Esophagus (tissue), 2 donors: Measurements from ENCODE around the gene ANAPC7. TPM values are rescaled to one million over a fixed set of nuclear protein-coding genes. Genes with fewer than 3 reads are reported as not detected.
"Not testable (repeated sequence)": the region's sequence is repeated elsewhere in the genome, so short reads cannot be mapped to it uniquely, and the experiment has no call there.

ENCODE experiments used
- H3K27ac ChIP-seq, 2 donors: one replicate each; pipeline ENCODE4 v1.5.1; 2013; ENCODE audit warnings: low read depth in 2 of 2, mild to moderate bottlenecking in 2 of 2, inconsistent platforms in 1 of 2, low read length in 1 of 2, moderate library complexity in 1 of 2
- H3K27me3 ChIP-seq, 2 donors: one replicate each; pipeline ENCODE4 v1.6.1; 2013; ENCODE audit warnings: low read length in 2 of 2, control low read depth in 1 of 2, mild to moderate bottlenecking in 1 of 2; ENCODE audit not compliant: insufficient read depth in 2 of 2, control insufficient read depth in 1 of 2
- H3K36me3 ChIP-seq, 2 donors: one replicate each; pipeline ENCODE4 v1.6.1; 2013; ENCODE audit warnings: low read length in 1 of 2; ENCODE audit not compliant: control insufficient read depth in 2 of 2, insufficient read depth in 2 of 2
- H3K4me1 ChIP-seq, 2 donors: one replicate each; pipeline ENCODE4 v1.6.1; 2013; ENCODE audit warnings: low read length in 1 of 2; ENCODE audit not compliant: control insufficient read depth in 2 of 2, insufficient read depth in 2 of 2
- H3K4me3 ChIP-seq, 2 donors: one replicate each; pipeline ENCODE4 v1.5.1; 2013; ENCODE audit warnings: low read length in 2 of 2, mild to moderate bottlenecking in 2 of 2, low read depth in 1 of 2, moderate library complexity in 1 of 2
- H3K9me3 ChIP-seq, 2 donors: one replicate each; pipeline ENCODE4 v1.6.1; 2013; ENCODE audit warnings: mild to moderate bottlenecking in 2 of 2, low read depth in 1 of 2, low read length in 1 of 2, moderate library complexity in 1 of 2; ENCODE audit not compliant: control insufficient read depth in 2 of 2, insufficient read depth in 1 of 2
- WGBS, 2 donors: extraction: QIAGEN DNeasy Blood & Tissue Kit; methylation state at CpG; one replicate each; pipeline ENCODE4 v1.1.7; 2013; 5-methylcytosine and 5-hydroxymethylcytosine counted together
- polyA plus RNA-seq, 2 donors: library from polyadenylated mRNA; stranded (reverse); fragments of 200-250 nt; gene quantifications; one replicate each; pipeline ENCODE4 v1.2.3, GENCODE V29; 2013
- donor health status: healthy with polysubstance abuse.
- donor health status: Bipolar disorder and iron deficiency.

ANAPC7 gene
- polyA plus RNA-seq, 2 donors = 49.6 to 75.8 TPM

DNA sequence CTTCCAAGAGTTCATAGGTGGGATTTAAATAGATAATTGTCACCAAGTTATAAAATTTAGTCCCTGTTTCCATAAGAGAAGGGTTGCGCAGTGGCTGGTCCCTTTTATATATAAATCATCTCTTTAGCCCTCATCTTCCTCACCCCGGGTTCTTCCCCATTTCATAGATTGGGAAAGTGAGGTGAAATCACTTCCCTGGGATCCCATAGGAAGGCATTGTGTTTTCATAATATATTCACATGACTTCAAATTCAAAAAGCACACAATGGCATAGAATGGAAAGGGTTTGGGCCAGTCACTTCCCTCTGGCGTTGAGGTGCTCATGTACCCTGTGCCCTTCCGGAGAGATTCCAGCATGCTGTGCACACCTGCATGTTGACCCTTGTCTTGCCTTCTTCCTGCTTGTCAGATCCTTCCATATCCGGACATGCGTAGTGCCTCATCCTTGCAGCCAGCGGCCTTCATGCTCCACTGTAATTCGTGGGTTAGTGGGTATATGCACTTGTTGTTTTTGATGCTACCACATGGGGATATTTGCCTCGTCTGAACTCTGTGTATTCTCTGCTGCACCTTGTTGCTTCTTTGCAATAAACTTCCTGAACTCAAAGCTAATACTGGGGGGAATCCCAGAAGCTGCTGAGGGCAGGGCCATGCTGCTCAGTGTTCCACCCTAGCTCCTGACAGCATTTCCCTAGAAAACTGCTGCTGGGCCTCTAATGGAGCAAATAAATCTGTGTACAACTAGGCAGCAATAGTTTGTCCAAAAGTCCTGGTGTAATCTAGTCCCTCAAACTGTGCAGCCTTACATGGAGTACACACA lies 59.6 kb downstream of the ANAPC7 start:
- Histone ChIP-seq H3K4me3 (no peak overlapping the region), H3K27ac (peak overlapping the region; percentile 87 to 94), H3K27me3 (no peaks in the 10 kb centered on the region), H3K9me3 (peaks cover 0 to 3% of the 10 kb centered on the region in 2 donors), H3K36me3 (peaks cover 23 to 47% of the 10 kb centered on the region in 2 donors), H3K4me1 (peaks cover 2 to 29% of the 10 kb centered on the region in 2 donors)
- WGBS, 2 donors = 79 to 80% methylated on average over 9 of the region's 9 CpGs

DNA sequence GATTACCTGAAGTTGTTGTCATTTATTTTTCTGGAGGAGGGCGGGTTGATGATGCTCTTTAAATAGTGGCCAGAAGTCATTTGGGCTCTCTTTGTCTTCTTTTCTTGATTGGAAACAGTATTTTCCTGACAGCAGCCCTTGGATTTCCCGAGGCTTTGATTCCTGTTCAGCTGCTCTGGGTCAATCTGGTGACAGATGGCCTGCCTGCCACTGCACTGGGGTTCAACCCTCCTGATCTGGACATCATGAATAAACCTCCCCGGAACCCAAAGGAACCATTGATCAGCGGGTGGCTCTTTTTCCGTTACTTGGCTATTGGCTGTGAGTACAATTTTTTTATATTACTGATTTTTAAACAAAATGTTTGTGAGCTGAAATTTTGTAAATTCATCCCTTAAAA lies 60.4 kb downstream of the ANAPC7 start:
- H3K27ac ChIP-seq = peak overlapping the region; percentile 48 to 87
- 82 to 90% methylated on average over 5 of the region's 5 CpGs for WGBS, 2 donors
- no peaks in the 10 kb centered on the region for H3K27me3 ChIP-seq
- H3K4me3 ChIP-seq = no peak overlapping the region
- H3K9me3 ChIP-seq = peaks cover 0 to 3% of the 10 kb centered on the region in 2 donors
- peaks cover 0 to 28% of the 10 kb centered on the region in 2 donors for H3K4me1 ChIP-seq
- H3K36me3 ChIP-seq = peaks cover 19 to 44% of the 10 kb centered on the region in 2 donors

DNA sequence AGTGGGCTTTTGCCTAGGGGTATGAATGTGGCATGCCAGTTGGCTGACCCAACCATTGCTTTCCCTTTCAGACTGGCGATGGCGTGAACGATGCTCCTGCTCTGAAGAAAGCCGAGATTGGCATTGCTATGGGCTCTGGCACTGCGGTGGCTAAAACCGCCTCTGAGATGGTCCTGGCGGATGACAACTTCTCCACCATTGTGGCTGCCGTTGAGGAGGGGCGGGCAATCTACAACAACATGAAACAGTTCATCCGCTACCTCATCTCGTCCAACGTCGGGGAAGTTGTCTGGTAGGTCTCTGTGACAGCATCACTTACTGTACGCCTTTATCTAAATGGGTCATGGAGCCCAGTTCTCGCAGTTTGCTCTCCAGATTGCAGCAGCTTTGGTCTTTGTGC lies 61.4 kb downstream of the ANAPC7 start:
- H3K27me3 ChIP-seq = no peaks in the 10 kb centered on the region
- peaks cover 0 to 26% of the 10 kb centered on the region in 2 donors for H3K4me1 ChIP-seq
- H3K9me3 ChIP-seq = peaks cover 0 to 3% of the 10 kb centered on the region in 2 donors
- no peak overlapping the region for H3K4me3 ChIP-seq
- peak overlapping the region; percentile 50 to 71 for H3K27ac ChIP-seq
- H3K36me3 ChIP-seq = peaks cover 16 to 41% of the 10 kb centered on the region in 2 donors
- 91% methylated on average over 15 of the region's 15 CpGs for whole genome bisulfite sequencing, 2 donors

DNA sequence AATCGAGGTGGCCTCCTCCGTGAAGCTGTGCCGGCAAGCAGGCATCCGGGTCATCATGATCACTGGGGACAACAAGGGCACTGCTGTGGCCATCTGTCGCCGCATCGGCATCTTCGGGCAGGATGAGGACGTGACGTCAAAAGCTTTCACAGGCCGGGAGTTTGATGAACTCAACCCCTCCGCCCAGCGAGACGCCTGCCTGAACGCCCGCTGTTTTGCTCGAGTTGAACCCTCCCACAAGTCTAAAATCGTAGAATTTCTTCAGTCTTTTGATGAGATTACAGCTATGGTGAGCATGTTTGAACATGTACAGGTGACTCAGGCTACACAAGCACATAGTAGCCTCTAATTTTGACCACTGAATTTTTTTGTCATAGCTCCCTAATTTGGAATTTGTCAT lies 62.8 kb downstream of the ANAPC7 start:
- H3K4me1 ChIP-seq = peaks cover 0 to 24% of the 10 kb centered on the region in 2 donors
- WGBS, 2 donors = 76 to 81% methylated on average over 18 of the region's 18 CpGs
- H3K27ac ChIP-seq = peak overlapping the region; percentile 61 to 79
- no peaks in the 10 kb centered on the region for H3K27me3 ChIP-seq
- H3K9me3 ChIP-seq = no peaks in the 10 kb centered on the region
- H3K36me3 ChIP-seq = peaks cover 20 to 43% of the 10 kb centered on the region in 2 donors
- no peak overlapping the region for H3K4me3 ChIP-seq

DNA sequence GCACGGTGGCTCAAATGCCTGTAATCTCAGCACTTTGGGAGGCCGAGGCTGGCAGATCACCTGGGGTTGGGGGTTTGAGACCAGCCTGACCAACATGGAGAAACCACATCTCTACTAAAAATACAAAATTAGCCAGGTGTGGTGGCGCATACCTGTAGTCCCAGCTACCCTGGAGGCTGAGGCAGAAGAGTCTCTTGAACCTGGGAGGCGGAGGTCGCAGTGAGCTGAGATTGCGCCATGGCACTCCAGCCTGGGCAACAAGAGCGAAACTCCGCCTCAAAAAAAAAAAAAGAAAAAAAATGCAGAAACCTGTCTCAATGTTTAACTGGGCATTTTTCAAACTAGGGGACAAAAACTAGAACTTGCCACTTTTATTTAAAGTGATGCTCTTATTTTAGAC lies 63.2 kb downstream of the ANAPC7 start:
- Histone ChIP-seq H3K27ac (peak overlapping the region; percentile 61 to 79), H3K36me3 (peaks cover 23 to 45% of the 10 kb centered on the region in 2 donors), H3K4me1 (peaks cover 0 to 23% of the 10 kb centered on the region in 2 donors)
- H3K9me3 ChIP-seq, H3K27me3 ChIP-seq, H3K4me3 ChIP-seq: not testable (repeated sequence)
- WGBS, 2 donors = 89 to 93% methylated on average over 8 of the region's 8 CpGs

DNA sequence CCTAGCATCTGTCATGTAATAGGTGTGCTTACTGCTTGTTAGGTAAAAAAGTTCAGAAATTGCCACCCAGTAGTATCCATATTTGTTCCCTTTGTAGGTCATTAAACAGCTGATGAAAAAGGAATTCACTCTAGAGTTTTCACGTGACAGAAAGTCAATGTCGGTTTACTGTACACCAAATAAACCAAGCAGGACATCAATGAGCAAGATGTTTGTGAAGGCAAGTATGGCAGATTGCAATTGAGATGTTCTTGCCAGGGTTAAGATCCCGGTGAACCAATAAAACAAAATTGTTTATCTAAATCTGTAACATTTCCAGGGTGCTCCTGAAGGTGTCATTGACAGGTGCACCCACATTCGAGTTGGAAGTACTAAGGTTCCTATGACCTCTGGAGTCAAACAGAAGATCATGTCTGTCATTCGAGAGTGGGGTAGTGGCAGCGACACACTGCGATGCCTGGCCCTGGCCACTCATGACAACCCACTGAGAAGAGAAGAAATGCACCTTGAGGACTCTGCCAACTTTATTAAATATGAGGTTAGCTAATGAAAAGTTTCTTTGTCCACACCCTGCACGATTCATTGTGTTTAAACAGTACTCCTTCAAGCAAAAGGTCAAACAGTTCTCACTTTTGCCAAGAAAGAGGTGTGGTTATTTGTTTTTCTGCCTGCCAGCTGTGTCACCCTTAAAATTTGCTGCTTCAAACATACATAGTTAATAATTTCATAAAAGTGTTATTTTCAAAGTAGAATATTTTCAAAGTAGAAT lies 64.1 kb downstream of the ANAPC7 start:
- H3K4me1 ChIP-seq = peaks cover 0 to 19% of the 10 kb centered on the region in 2 donors
- H3K36me3 ChIP-seq = peaks cover 29 to 46% of the 10 kb centered on the region in 2 donors
- WGBS, 2 donors = 41 to 47% methylated on average over 8 of the region's 8 CpGs
- no peaks in the 10 kb centered on the region for H3K27me3 ChIP-seq
- H3K4me3 ChIP-seq = no peak overlapping the region
- H3K27ac ChIP-seq = peak overlapping the region; percentile 76 to 92
- H3K9me3 ChIP-seq = no peaks in the 10 kb centered on the region

DNA sequence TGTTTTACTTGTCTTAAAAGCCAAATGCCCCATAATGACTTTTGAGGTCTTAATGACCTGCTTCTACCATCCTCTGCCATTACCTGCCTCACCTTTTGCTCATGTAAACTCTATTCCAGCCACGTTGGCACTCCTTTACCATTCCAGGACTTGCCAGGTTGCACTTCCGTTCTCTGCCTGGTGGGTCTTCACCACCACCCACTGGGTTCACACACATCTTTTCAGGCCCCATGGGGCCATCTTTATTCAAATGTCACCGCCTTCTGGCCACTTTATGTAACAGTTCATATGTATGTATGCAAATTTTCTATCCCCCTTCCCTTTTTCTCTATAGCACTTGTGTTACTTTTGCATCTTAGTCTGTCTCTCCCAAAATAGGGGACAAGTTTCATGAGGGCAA lies 64.8 kb downstream of the ANAPC7 start:
- H3K4me1 ChIP-seq = peaks cover 0 to 17% of the 10 kb centered on the region in 2 donors
- H3K27me3 ChIP-seq = no peaks in the 10 kb centered on the region
- H3K36me3 ChIP-seq = peaks cover 27 to 46% of the 10 kb centered on the region in 2 donors
- H3K4me3 ChIP-seq = no peak overlapping the region
- 76 to 81% methylated on average over 3 of the region's 3 CpGs for WGBS, 2 donors
- H3K9me3 ChIP-seq = no peaks in the 10 kb centered on the region
- H3K27ac ChIP-seq = peak overlapping the region; percentile 76

DNA sequence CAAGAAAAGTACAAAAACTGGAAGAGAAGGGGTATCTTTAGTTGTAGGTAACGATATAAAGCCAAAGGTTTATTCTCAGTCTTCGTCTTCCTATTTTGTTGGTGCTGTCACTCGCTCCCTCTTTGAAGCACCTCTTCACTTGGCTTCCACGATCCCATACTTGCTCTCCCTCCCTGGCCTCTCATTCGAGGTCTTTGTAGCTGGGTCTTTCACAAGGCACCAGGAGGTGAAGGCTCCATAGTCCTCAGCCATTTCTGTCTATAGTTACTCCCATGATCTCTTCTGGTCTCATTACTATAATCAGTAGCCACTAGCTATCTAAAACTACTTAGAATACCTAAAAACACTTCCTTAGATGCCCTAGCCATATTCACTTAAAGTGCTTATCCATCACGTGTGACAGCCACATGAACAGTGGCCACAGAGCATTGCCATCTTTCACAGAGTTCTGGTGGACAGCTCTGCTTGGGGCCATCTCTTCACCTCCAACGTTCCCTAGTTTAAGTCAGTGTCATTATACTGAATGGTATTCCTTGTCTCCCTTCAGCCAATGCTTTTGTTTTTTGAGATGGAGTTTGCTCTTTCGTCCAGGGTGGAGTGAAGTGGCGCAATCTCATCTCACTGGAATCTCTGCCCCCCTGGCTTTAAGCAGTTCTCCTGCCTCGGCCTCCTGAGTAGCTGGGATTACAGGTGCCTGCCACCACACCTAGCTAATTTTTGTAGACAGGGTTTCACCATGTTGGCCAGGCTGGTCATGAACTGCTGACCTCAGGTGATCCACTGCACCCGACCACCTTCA lies 65.4 kb downstream of the ANAPC7 start:
- Histone ChIP-seq H3K4me3 (no peak overlapping the region), H3K36me3 (peaks cover 23 to 46% of the 10 kb centered on the region in 2 donors), H3K9me3 (no peaks in the 10 kb centered on the region), H3K27me3 (no peaks in the 10 kb centered on the region), H3K27ac (peak overlapping the region; percentile 76), H3K4me1 (peaks cover 0 to 17% of the 10 kb centered on the region in 2 donors)
- WGBS, 2 donors = 88% methylated on average over 11 of the region's 11 CpGs

DNA sequence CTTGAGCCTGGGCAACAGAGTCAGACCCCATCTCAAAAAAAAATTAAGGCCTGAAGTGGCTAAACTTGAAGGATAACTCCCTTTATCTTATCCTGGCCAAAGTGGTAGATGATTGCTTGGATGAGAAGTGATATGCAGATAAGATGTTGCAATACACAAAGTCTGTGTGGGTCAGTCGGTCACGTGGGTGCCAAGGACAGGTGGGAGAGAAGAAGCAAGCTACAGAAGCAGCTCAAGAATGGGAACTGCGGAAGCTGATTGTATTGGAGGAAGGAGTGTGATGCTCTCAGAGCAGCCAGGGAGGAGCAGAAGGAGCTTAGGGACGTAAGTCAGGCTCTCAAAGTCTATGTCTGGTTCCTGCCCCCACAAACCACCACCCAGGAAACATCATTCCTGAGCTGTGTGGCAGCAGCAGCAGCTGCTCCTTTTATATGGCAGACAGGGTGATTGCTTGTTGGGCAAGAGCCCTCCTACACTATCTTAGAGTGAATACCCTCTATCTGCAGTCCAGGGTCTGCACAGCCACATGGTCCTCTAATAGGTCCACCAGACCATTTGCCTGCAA lies 67.9 kb downstream of the ANAPC7 start:
- Histone ChIP-seq H3K9me3 (no peaks in the 10 kb centered on the region), H3K4me1 (peaks cover 0 to 12% of the 10 kb centered on the region in 2 donors), H3K4me3 (no peak overlapping the region), H3K27me3 (no peaks in the 10 kb centered on the region), H3K27ac (peak overlapping the region in 1 of 2 donors; percentile 1), H3K36me3 (peaks cover 16 to 35% of the 10 kb centered on the region in 2 donors)
- 81 to 86% methylated on average over 4 of the region's 4 CpGs for WGBS, 2 donors
